GM23248 (cell line): ENCODE measurements around the gene BMPR1B.

Experiments used
- EZH2 ChIP-seq: fragments of 200-600 bp; sonication (generic); IDR thresholded peaks from 2 replicates; pipeline ENCODE4 v1.6.1; 2018; ENCODE audit warnings: antibody characterized with exemption, mild to moderate bottlenecking; ENCODE audit not compliant: insufficient read depth, poor library complexity, severe bottlenecking
- EZH2phosphoT487 ChIP-seq: fragments of 200-600 bp; sonication (generic); IDR thresholded peaks from 2 replicates; pipeline ENCODE4 v1.6.1; 2018; ENCODE audit warnings: antibody characterized with exemption, moderate library complexity, mild to moderate bottlenecking, low read depth; ENCODE audit not compliant: insufficient read depth

DNA sequence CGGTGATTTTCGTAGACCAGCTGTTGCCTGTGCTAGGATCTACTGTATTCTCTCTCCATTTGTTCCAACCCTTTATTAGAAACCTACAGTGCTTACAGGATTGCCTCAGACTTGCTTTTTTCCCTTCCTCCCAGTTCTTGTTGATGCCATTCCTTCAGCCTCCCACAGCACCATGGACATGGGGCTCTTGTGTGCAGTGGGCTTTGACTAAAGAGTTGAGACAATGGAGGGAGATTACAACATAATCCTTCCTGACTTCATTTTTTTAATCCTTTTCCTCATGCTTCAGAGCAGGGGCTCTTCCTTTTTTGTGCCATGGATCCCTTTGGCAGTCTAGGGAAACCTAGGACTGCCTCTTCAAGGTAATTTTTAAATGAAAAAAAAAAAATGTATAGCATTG lies 92.1 kb downstream of the BMPR1B start:
- TF ChIP-seq EZH2 (no peak), EZH2phosphoT487 (no peak)
